MCF 10A (cell line): ENCODE results near the gene SCARB1. TPM values are rescaled to one million over a fixed set of nuclear protein-coding genes. Genes with fewer than 3 reads are reported as not detected.

Experiments
- BruUV-seq: library from RNA; stranded (reverse); fragments of 400-500 nt; replicated peaks from 2 replicates; lab custom pipeline; 2021; lab: Mats Ljungman, UMichigan
- CTCF ChIA-PET: fragments of 300-600 bp; sonication (Branson Sonifier 250); formaldehyde crosslinking; extraction: SDS; loops from one replicate; lab custom pipeline; 2021; ENCODE audit warnings: antibody characterized with exemption, inconsistent platforms; lab: Yijun Ruan, JAX
- POLR2A ChIA-PET: fragments of 300-600, 350-650 bp; sonication (Branson Sonifier 250); formaldehyde crosslinking; extraction: SDS; loops from one replicate; lab custom pipeline; 2020; ENCODE audit warnings: antibody characterized with exemption, inconsistent platforms; lab: Yijun Ruan, JAX
- DNase-seq: peaks from one replicate; pipeline ENCODE4 v3.0.0-alpha.2; 2018; ENCODE audit not compliant: unreplicated experiment
- H3K27ac Mint-ChIP-seq: one replicate; pipeline ENCODE4 v1.8.0; 2022; ENCODE audit warnings: mild to moderate bottlenecking, low read depth, mixed read lengths; ENCODE audit not compliant: unreplicated experiment
- H3K27me3 Mint-ChIP-seq: one replicate; pipeline ENCODE4 v1.8.0; 2022; ENCODE audit warnings: mixed read lengths; ENCODE audit not compliant: insufficient read depth, unreplicated experiment
- H3K36me3 Mint-ChIP-seq: one replicate; pipeline ENCODE4 v1.8.0; 2022; ENCODE audit warnings: mild to moderate bottlenecking, moderate library complexity, mixed read lengths; ENCODE audit not compliant: insufficient read depth, unreplicated experiment
- H3K4me1 Mint-ChIP-seq: one replicate; pipeline ENCODE4 v1.8.0; 2022; ENCODE audit warnings: mixed read lengths; ENCODE audit not compliant: insufficient read depth, unreplicated experiment
- H3K4me3 Mint-ChIP-seq: one replicate; pipeline ENCODE4 v1.8.0; 2022; ENCODE audit warnings: mild to moderate bottlenecking, moderate library complexity, mixed read lengths; ENCODE audit not compliant: unreplicated experiment
- H3K9me3 Mint-ChIP-seq: one replicate; pipeline ENCODE4 v1.8.0; 2022; ENCODE audit warnings: mixed read lengths; ENCODE audit not compliant: unreplicated experiment
- CTCF ChIP-seq: fragments of 200-600 bp; IDR thresholded peaks from one replicate; pipeline ENCODE4 v1.8.0; 2022; ENCODE audit warnings: antibody characterized with exemption, mild to moderate bottlenecking; ENCODE audit not compliant: unreplicated experiment
- intact Hi-C: fragments of 100-400 bp; cut with micrococcal nuclease; formaldehyde crosslinking; loops from 2 replicates; pipeline ENCODE4 v1.14.1; 2022
- total RNA-seq: library from RNA; stranded (reverse); gene quantifications from 2 replicates; pipeline ENCODE4 v1.2.3, GENCODE V29; 2022

SCARB1 gene
- total RNA-seq, 1 experiment from 2014 or later = 71.0 TPM

- H3K27ac Mint-ChIP-seq = no peak overlapping the region
- H3K4me3 Mint-ChIP-seq = no peak overlapping the region
- no peaks in the 10 kb centered on the region for H3K27me3 Mint-ChIP-seq
- peaks cover 35% of the 10 kb centered on the region for H3K36me3 Mint-ChIP-seq
- no peak for DNase-seq
- no peaks in the 10 kb centered on the region for H3K4me1 Mint-ChIP-seq
- no TSS peak for BruUV-seq
- ChIA-PET CTCF (interaction anchor here (0.5 kb wide), 1 partner anchor 13 kb away, joined by 3 read pairs; no protein-coding TSS in a partner anchor), POLR2A (no interaction called here)
- TF ChIP-seq CTCF = no peak
- intact Hi-C loops = no loop called here
- no peaks in the 10 kb centered on the region for H3K9me3 Mint-ChIP-seq
Measured at GRCh38 chr12:124813782-124814181, 49.9 kb downstream of the SCARB1 start.

- intact Hi-C loops = no loop called here
- POLR2A ChIA-PET = no interaction called here
- Mint-ChIP-seq H3K27ac (no peak overlapping the region), H3K9me3 (no peaks in the 10 kb centered on the region), H3K27me3 (no peaks in the 10 kb centered on the region), H3K4me1 (no peaks in the 10 kb centered on the region), H3K4me3 (no peak overlapping the region), H3K36me3 (peaks cover 35% of the 10 kb centered on the region)
- DNase-seq = no peak
- BruUV-seq = no TSS peak
- CTCF ChIA-PET = interaction anchor here (1.6 kb wide), 1 partner anchor 94 kb away, joined by 5 read pairs; no protein-coding TSS in a partner anchor
- no peak for TF ChIP-seq CTCF
Measured at GRCh38 chr12:124812979-124813378, 50.7 kb downstream of the SCARB1 start.

- Mint-ChIP-seq H3K4me1 (no peaks in the 10 kb centered on the region), H3K36me3 (peaks cover 35% of the 10 kb centered on the region), H3K9me3 (no peaks in the 10 kb centered on the region), H3K27me3 (no peaks in the 10 kb centered on the region), H3K4me3 (no peak overlapping the region), H3K27ac (no peak overlapping the region)
- intact Hi-C loops = no loop called here
- POLR2A ChIA-PET = interaction anchor here (0.6 kb wide), 2 partner anchors 16 to 26 kb away, joined by 3 read pairs; no protein-coding TSS in a partner anchor
- TF ChIP-seq CTCF = no peak
- DNase-seq = no peak
- CTCF ChIA-PET = interaction anchor here (0.7 to 1.6 kb wide), 4 partner anchors 44 to 776 kb away, joined by 3 to 5 read pairs (median 3); no protein-coding TSS in a partner anchor
- BruUV-seq = no TSS peak
Measured at GRCh38 chr12:124812356-124812755, 51.3 kb downstream of the SCARB1 start.

GRCh38 chr12:124811633-124812032, 52.0 kb downstream of the SCARB1 start:
- Mint-ChIP-seq H3K4me3 (no peak overlapping the region), H3K4me1 (no peaks in the 10 kb centered on the region), H3K27me3 (no peaks in the 10 kb centered on the region), H3K36me3 (peaks cover 38% of the 10 kb centered on the region), H3K9me3 (no peaks in the 10 kb centered on the region), H3K27ac (no peak overlapping the region)
- intact Hi-C loops = no loop called here
- POLR2A ChIA-PET = interaction anchor here (0.6 to 1.1 kb wide), 3 partner anchors 17 to 104 kb away, joined by 3 to 4 read pairs (median 3); no protein-coding TSS in a partner anchor
- DNase-seq = no peak
- CTCF ChIA-PET = interaction anchor here (0.6 to 1.6 kb wide), 6 partner anchors 12 to 775 kb away, joined by 3 to 5 read pairs (median 3); no protein-coding TSS in a partner anchor
- no peak for TF ChIP-seq CTCF
- BruUV-seq = no TSS peak
